RCC 7860 (cell line): ENCODE measurements around the gene ACVR1C.

ENCODE experiments used
- DNase-seq: peaks from one replicate; pipeline ENCODE4 v3.0.0-alpha.2; 2015; ENCODE audit warnings: low spot score
- FAIRE-seq: peaks from 2 replicates; lab custom pipeline; 2012; peaks lifted over from hg19 to GRCh38; lab: Jason Lieb, UNC

The ACVR1C gene

DNA sequence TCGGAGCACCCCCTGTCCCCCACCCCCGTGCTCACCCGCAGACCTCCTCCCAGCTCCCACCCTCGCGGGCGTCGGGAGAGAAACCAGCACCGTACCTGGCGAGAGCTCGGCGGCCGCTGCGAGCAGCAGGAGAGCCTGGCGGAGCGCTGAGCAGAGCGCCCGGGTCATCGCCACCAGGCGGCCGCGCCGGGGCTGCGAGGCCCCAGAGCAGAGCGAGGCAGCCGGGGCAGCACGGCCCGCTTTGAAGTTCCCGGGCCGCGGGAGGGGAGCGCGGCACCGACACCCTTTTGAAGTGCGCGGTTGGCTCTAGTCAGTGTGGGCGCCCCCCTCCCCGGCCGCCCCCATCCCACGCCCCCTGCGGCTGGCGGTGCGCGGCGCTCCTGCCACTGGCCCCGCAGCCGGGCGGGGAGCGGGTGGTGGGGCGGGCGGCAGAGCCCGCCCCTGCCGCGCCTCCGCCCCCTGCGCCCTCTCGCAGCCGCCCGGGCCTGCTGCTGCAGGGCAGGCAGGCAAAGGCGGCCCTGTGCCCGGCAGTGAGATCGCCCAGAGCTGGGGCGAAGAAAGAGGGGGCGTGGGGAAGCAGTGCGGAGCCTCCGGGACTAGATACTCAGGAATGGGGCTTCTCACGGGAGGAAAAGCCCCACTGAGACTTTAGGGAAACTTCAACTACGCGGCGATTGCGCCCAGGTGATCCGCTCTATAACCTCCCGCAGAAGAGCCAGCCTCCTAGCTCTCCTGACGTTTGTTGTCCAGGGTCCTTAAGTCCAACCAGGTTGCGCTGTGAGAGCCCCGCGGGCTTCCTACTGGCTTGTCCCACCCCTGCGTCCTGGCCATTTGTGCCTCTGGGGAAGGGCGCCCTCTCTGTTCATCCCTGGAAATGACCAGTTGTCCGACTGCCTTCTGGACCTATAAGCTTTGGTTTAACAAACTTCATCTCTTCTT lies at the start of gene ACVR1C:
Gene ACVR1C (minus strand): TSS at position 388 of the 939 bp plus-strand sequence. CDS start 220 bp downstream, at position 168.
- FAIRE-seq (no peak), DNase-seq (no peak)

- no peak for FAIRE-seq
- no peak for DNase-seq
These were observed 49.3 kb upstream of the ACVR1C start for GRCh38 chr2:157677941-157678340.

GRCh38 chr2:157672129-157672528 lies 43.5 kb upstream of the ACVR1C start:
- FAIRE-seq, result no peak

GRCh38 chr2:157662401-157662800 lies 33.7 kb upstream of the ACVR1C start:
- no peak for DNase-seq
- no peak for FAIRE-seq

More at GRCh38 chr2:157672129-157672528, 43.5 kb upstream of the ACVR1C start:
- DNase-seq, result no peak

DNA sequence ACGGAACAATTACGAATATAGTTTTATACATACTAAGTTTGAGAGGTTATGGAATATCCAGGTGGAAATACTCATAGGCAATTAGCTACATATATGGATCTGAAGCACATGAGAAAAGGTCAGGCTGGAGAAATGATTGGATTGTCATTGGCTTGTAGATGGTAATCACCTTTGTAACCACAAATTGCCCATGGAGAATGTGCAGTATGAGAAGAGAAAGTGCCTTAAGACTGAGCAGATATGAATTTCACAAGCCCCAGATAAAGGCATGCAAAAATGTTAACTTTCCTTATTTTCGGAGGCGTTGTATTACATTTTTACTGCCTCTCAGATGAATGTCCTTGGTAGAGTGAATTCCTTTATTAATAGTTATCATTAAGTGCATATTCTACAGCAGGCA lies 33.1 kb upstream of the ACVR1C start:
- FAIRE-seq (no peak), DNase-seq (no peak)

DNA sequence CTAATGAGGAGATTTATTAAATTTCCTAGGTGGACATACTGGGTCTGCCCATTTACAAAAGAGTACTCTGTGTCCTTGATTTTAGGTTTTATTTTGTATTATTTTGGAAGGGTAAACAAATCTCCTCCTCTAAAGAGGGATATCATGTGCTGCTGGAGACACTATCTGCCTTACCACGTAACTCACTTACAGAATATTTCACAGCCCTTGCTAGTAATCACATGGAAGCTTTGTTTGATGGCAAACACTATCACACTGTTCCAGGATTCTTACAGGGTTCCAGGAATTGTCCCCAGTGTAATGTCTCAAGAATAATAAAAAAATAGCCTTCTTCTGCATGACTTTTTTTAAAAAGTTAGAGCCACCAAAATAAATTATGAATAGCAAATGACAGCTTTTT lies 29.2 kb upstream of the ACVR1C start:
- FAIRE-seq, result no peak
- DNase-seq, result no peak

GRCh38 chr2:157657101-157657500 lies 28.4 kb upstream of the ACVR1C start:
- FAIRE-seq (no peak), DNase-seq (no peak)

DNA sequence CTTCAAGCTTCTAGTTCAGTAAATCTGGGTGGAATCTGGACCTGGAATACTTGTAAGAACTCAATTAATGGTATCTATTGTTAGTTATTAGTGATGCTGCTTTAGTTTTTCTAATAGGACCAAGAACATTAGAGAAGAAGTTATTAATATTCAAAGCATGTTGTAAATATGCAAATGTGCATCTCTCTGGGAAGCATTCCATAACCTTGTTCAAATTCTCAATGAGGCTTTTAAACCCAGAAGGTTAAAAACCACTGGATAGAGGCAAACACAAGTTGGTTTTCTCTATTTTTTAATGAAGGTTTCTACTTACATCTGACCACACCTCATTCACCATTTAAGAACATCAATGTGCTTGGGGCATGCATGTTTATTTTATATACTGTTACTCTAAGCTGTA lies 16.1 kb upstream of the ACVR1C start:
- DNase-seq (no peak), FAIRE-seq (no peak)

DNA sequence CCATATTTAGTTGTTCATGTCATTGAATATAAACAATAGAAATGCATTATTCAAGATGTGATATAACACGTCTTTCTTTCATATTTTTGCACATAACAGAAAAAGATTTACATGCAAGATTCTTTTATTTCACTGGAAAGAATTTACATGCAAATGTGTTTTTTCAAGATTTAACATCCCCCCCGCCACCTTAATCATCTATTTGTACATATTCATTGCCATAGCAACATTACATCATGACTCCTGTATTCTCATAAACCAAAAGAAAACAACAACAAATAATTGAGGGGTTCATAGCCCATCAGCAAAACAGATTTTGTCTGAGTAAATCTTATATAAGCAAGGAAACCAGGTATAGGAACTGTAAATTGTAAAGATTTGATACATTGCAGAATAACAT lies 3.2 kb upstream of the ACVR1C start:
- no peak for DNase-seq
- no peak for FAIRE-seq

DNA sequence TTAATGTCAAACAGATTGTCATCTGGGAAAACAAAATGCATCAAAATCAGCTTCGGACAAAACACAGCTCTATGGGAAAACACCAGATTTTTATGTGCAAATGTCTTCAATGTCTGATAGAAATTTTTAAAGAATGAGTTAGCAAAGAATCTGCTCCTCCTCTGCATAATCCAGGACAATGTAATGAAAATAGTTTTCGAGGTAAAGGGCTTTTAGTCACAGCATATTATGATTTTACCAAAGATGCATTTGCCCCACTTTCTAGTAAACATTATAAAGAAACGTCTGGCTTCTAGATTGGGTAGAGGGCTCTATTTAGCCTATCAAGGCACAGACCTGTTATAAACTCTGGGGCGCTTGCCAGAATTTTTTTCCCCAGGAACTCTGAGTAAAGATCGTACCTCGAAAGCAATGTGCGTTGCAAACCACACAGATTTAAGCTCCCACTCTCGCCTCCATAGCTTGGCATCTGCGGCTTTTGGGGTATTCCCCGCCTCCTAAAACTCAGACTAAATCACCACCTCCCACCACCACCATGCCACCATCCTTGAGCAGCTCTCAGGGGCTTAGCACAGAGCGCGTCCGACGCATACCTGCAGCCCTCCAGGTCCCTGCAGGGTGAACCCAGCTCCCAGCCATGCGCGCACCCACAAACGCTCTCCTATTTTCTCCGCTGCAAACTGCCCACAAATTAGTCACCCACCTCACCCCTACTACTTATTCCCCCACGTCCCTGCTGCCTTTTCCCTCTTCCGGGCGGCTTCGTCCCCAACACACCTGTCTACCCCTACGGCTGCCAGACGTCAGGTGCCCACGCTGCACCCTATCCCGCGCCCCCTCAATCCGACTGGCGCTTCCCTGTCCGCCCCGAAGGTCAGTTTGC lies 829 bp downstream of the ACVR1C start:
- DNase-seq (no peak), FAIRE-seq (no peak)

GRCh38 chr2:157625296-157625695 lies 3.4 kb downstream of the ACVR1C start:
- no peak for FAIRE-seq
- DNase-seq, result no peak

DNA sequence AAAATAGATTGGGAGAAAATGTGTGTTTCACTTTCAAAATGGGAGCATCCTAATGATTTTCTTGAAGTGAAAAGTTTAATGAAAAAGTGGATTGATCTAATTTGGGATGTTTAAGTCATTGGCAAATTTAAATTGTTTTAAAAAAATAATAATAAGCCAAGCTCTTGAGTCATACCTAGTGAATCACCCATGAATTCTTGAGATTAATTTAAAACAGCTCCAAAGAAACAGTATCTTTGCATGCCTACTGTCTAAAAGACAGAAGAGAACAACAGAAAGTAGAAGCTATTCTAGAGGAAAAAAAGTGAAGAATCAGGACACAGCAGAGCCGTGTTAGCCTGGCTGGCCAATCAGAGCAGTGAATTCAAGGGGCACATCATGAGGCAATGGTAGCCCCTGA lies 7.7 kb downstream of the ACVR1C start:
- DNase-seq, result no peak
- FAIRE-seq, result no peak

DNA sequence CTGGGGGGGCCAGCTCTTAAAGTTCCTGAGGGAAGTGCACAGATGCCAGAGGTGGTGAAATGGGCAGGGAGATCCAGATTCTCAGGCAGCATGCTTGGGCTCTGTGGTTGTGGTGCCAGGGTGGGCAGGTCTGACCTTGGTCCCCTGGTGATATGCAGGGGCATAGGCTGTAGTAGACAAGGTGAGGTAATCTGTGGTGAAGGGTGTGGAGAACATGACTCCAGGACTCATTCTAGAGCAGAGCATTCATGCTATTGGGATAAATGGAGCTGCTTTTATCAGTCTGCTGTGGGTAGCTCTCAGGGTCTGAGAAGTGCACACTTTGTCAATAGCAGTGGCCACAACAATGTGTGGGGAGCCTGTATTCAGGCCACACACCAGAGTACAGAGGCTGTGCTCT lies 16.9 kb downstream of the ACVR1C start:
- DNase-seq (no peak), FAIRE-seq (no peak)

DNA sequence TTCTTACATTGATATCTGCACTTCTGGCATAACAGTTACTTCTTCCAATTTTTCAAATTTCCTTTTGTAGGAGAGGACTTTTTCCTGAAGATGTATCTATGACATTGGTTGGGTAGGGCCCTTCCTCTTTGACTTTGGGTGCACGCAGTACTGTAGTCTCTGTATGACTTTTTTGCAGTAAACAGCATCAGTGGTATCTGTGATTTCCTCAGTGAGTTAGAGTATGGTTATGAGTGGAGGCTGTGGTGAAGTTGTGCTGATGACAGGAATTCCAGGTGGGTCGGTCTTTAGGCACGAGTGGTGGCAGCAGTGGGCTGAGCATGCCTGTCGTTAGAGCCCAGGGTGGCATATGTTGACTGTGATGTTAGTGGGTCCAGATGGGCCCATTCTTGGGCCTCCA lies 17.6 kb downstream of the ACVR1C start:
- DNase-seq (no peak), FAIRE-seq (no peak)

DNA sequence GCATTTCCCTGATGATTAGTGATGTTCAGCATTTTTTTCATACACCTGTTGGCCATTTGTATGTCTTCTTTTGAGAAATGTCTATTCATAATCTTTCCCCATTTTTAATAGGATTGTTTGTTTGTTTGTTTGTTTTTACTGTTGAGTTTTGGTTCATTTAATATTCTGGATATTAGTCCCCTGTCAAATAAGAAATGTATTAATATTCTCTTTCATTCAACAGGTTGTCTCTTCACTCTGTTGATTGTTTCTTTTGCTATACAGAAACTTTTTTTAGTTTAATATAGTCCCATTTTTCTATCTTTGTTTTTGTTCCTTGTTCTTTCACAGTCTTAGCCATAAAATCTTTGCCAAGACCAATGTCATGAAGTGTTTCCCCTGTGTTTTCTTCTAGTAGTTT lies 22.1 kb downstream of the ACVR1C start:
- FAIRE-seq, result no peak
- DNase-seq, result no peak

GRCh38 chr2:157603198-157603597 lies 25.5 kb downstream of the ACVR1C start:
- FAIRE-seq, result no peak
- no peak for DNase-seq

DNA sequence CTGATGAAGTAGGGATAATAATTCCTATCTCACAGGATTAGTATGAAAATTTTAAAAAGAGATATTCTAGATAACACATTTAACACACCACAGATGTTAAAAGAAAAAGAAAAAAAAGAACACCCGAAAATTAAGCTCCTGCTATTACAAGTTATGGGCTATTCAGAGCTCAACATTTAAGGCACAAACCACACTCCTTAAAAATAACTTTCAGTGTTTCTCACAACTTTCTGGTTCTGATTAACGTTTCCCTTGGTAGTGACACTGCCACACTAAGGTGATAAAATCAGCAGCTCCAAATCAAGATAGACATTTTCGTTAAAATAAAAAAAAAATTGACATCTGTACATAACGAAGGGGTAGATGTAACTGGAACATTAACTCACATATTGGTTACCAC lies 26.9 kb downstream of the ACVR1C start:
- no peak for FAIRE-seq
- no peak for DNase-seq

GRCh38 chr2:157596992-157597681 lies 31.5 kb downstream of the ACVR1C start:
- no peak for FAIRE-seq
- no peak for DNase-seq

DNA sequence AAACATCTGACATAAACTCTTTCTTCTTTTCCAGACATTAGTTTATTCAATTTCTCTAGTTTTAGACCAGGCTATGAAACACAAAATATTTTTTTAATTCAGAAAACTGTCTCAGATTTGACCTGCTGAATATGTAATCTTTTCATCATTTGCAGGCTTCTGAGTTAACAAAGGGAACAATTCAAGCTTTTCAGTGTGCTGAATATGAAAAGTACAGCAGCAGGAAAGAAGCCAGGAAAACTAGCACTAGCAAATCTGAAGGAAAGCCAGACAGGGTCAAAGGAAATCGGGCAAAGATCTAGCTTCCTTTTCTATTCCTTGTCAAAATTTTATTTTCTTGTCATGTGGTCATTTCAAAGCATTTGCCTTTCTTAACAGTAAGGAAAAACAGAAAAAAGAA lies 35.3 kb downstream of the ACVR1C start:
- no peak for FAIRE-seq
- DNase-seq, result no peak

GRCh38 chr2:157592948-157593347 lies 35.7 kb downstream of the ACVR1C start:
- no peak for DNase-seq
- FAIRE-seq, result no peak

- no peak for FAIRE-seq
- DNase-seq, result no peak
These were observed 36.3 kb downstream of the ACVR1C start for GRCh38 chr2:157592374-157592773.
